H1 (cell line): Measurements from ENCODE around the gene CNTN5. TPM values are rescaled to one million over a fixed set of nuclear protein-coding genes. Genes with fewer than 3 reads are reported as not detected.

Experiments
- CTCF ChIA-PET: fragments of 300-600 bp; sonication (Branson Sonifier 250); formaldehyde crosslinking; loops from one replicate; lab custom pipeline; 2021; ENCODE audit not compliant: partially characterized antibody; lab: Charles Lee
- POLR2A ChIA-PET: fragments of 300-600 bp; sonication (Branson Sonifier 250); formaldehyde crosslinking; loops from one replicate; lab custom pipeline; 2021; ENCODE audit warnings: inconsistent platforms; ENCODE audit not compliant: partially characterized antibody; lab: Charles Lee
- DNase-seq, 2 experiments: peaks; one replicate each; pipeline versions ENCODE4 v3.0.0 to v3.0.0-alpha.2; 2010 to 2022; ENCODE audit warnings: low spot score in 2 of 2, low read depth in 1 of 2, mixed read lengths in 1 of 2
- FAIRE-seq: peaks from 2 replicates; lab custom pipeline; 2011; peaks lifted over from hg19 to GRCh38; lab: Jason Lieb, UNC
- H2AFZ ChIP-seq: 2 replicates; pipeline ENCODE4 v1.8.1; 2012; ENCODE audit warnings: low read length, inconsistent platforms
- H2AK5ac ChIP-seq: 2 replicates; pipeline ENCODE4 v1.6.1; 2013; ENCODE audit warnings: low read depth, low read length
- H2BK120ac ChIP-seq: replicated peaks from 2 replicates; pipeline ENCODE3; 2013; ENCODE audit warnings: low read depth, low read length, inconsistent platforms
- H2BK12ac ChIP-seq: 2 replicates; pipeline ENCODE4 v1.6.1; 2013; ENCODE audit warnings: low read depth, low read length
- H2BK15ac ChIP-seq: 2 replicates; pipeline ENCODE4 v1.6.1; 2013; ENCODE audit warnings: low read length
- H2BK20ac ChIP-seq: 2 replicates; pipeline ENCODE4 v1.6.1; 2013; ENCODE audit warnings: low read length
- H2BK5ac ChIP-seq: 2 replicates; pipeline ENCODE4 v1.6.1; 2013; ENCODE audit warnings: low read depth, low read length
- H3K14ac ChIP-seq: 2 replicates; pipeline ENCODE4 v1.6.1; 2013; ENCODE audit warnings: inconsistent platforms; ENCODE audit not compliant: insufficient read length
- H3K18ac ChIP-seq: 2 replicates; pipeline ENCODE4 v1.6.1; 2013; ENCODE audit warnings: low read length; ENCODE audit errors: extremely low read depth
- H3K23ac ChIP-seq: 2 replicates; pipeline ENCODE4 v1.6.1; 2013; ENCODE audit warnings: inconsistent platforms; ENCODE audit not compliant: insufficient read length
- H3K23me2 ChIP-seq: 2 replicates; pipeline ENCODE4 v1.6.1; 2013; ENCODE audit warnings: low read depth, low read length
- H3K27ac ChIP-seq: 2 replicates; pipeline ENCODE4 v1.6.1; 2011; ENCODE audit warnings: low read depth, low read length, inconsistent platforms
- H3K27me3 ChIP-seq, 4 experiments: replicated peaks in 1 of 4; 1 replicate in 1 of 4; 2 replicates in 3 of 4; pipeline versions ENCODE4 v1.6.1 to v1.8.1; 2011 to 2013; ENCODE audit warnings: low read length in 3 of 4, mild to moderate bottlenecking in 3 of 4, inconsistent platforms in 2 of 4, mixed read lengths in 2 of 4, moderate library complexity in 1 of 4; ENCODE audit not compliant: control insufficient read depth in 3 of 4, insufficient read depth in 3 of 4; ENCODE audit errors: extremely low read depth in 1 of 4
- H3K36me3 ChIP-seq, 4 experiments: 2 replicates each; pipeline versions ENCODE4 v1.6.1 to v1.8.1; 2011 to 2013; ENCODE audit warnings: mild to moderate bottlenecking in 4 of 4, low read length in 3 of 4, moderate library complexity in 2 of 4, control low read depth in 1 of 4, inconsistent platforms in 1 of 4; ENCODE audit not compliant: insufficient read depth in 4 of 4, control insufficient read depth in 2 of 4
- H3K4ac ChIP-seq: replicated peaks from 2 replicates; pipeline ENCODE3; 2013; ENCODE audit warnings: low read length, low read depth, mixed read lengths, inconsistent platforms; ENCODE audit not compliant: insufficient read length
- H3K4me1 ChIP-seq, 4 experiments: replicated peaks in 1 of 4; 1 replicate in 1 of 4; 2 replicates in 3 of 4; pipeline versions ENCODE4 v1.6.1 to v1.8.1; 2011 to 2013; ENCODE audit warnings: low read length in 3 of 4, inconsistent platforms in 2 of 4, mixed read lengths in 1 of 4; ENCODE audit not compliant: insufficient read depth in 4 of 4, control insufficient read depth in 3 of 4
- H3K4me2 ChIP-seq, 2 experiments: 2 replicates each; pipeline versions ENCODE4 v1.6.1 to v1.8.1; 2011 to 2013; ENCODE audit warnings: low read depth in 2 of 2, low read length in 2 of 2, control low read depth in 1 of 2, inconsistent platforms in 1 of 2, mild to moderate bottlenecking in 1 of 2; ENCODE audit not compliant: insufficient read depth in 1 of 2
- H3K4me3 ChIP-seq, 4 experiments: fragments of 200-600, 300-600 bp in 1 of 4; sonication (generic), shearing (Covaris generic), sonication (Bioruptor Twin) in 1 of 4; 2 replicates each; pipeline versions ENCODE4 v1.5.1 to v1.8.1; 2011 to 2016; ENCODE audit warnings: low read length in 4 of 4, low read depth in 3 of 4, control low read depth in 2 of 4, inconsistent platforms in 2 of 4, mild to moderate bottlenecking in 2 of 4, mixed read lengths in 1 of 4, moderate library complexity in 1 of 4; ENCODE audit not compliant: insufficient read depth in 2 of 4; ENCODE audit errors: extremely low read depth in 1 of 4
- H3K56ac ChIP-seq: replicated peaks from 2 replicates; pipeline ENCODE3; 2013; ENCODE audit warnings: low read depth, mild to moderate bottlenecking, mixed read lengths, low read length, inconsistent platforms; ENCODE audit not compliant: insufficient read length
- H3K79me1 ChIP-seq: 2 replicates; pipeline ENCODE4 v1.6.1; 2013; ENCODE audit warnings: low read depth, low read length, control low read depth
- H3K79me2 ChIP-seq, 2 experiments: 2 replicates each; pipeline versions ENCODE4 v1.6.1 to v1.8.1; 2012 to 2013; ENCODE audit warnings: low read length in 2 of 2, mild to moderate bottlenecking in 2 of 2, inconsistent platforms in 1 of 2; ENCODE audit not compliant: insufficient read depth in 2 of 2, control insufficient read depth in 1 of 2
- H3K9ac ChIP-seq, 4 experiments: replicated peaks in 1 of 4; 1 replicate in 1 of 4; 2 replicates in 3 of 4; pipeline versions ENCODE4 v1.6.1 to v1.8.1; 2011 to 2013; ENCODE audit warnings: low read depth in 3 of 4, low read length in 3 of 4, control low read depth in 2 of 4, mild to moderate bottlenecking in 2 of 4, moderate library complexity in 2 of 4, inconsistent platforms in 1 of 4; ENCODE audit errors: extremely low read depth in 1 of 4
- H3K9me3 ChIP-seq, 2 experiments: 2 replicates each; pipeline versions ENCODE4 v1.6.1 to v1.8.1; 2012 to 2013; ENCODE audit warnings: mild to moderate bottlenecking in 2 of 2, moderate library complexity in 2 of 2, control low read depth in 1 of 2, inconsistent platforms in 1 of 2, low read depth in 1 of 2, low read length in 1 of 2, mixed read lengths in 1 of 2; ENCODE audit not compliant: insufficient read depth in 2 of 2
- H4K20me1 ChIP-seq, 2 experiments: replicated peaks in 1 of 2; 2 replicates each; pipeline versions ENCODE3 to v1.8.1; 2011 to 2013; ENCODE audit warnings: inconsistent platforms in 2 of 2, low read length in 2 of 2, mild to moderate bottlenecking in 1 of 2; ENCODE audit not compliant: insufficient read depth in 2 of 2, control insufficient read depth in 1 of 2
- H4K5ac ChIP-seq: 2 replicates; pipeline ENCODE4 v1.6.1; 2013; ENCODE audit warnings: low read length, low read depth, mixed read lengths, inconsistent platforms; ENCODE audit not compliant: insufficient read length
- H4K8ac ChIP-seq: 2 replicates; pipeline ENCODE4 v1.8.0; 2013; ENCODE audit warnings: mild to moderate bottlenecking, moderate library complexity, low read length, inconsistent platforms; ENCODE audit not compliant: insufficient read depth; ENCODE audit errors: extremely low read depth
- H4K91ac ChIP-seq: replicated peaks from 2 replicates; pipeline ENCODE3; 2013; ENCODE audit warnings: low read length, mixed read lengths, inconsistent platforms; ENCODE audit not compliant: insufficient read length
- ATF3 ChIP-seq: IDR thresholded peaks from 2 replicates; pipeline ENCODE4 v1.6.1; 2011; ENCODE audit warnings: low read depth, mild to moderate bottlenecking, low read length; ENCODE audit not compliant: insufficient read depth
- CREB1 ChIP-seq: IDR thresholded peaks from 2 replicates; pipeline ENCODE4 v1.6.1; 2012; ENCODE audit warnings: inconsistent platforms
- CTBP2 ChIP-seq: IDR thresholded peaks from 2 replicates; pipeline ENCODE4 v1.7.0; 2011; ENCODE audit warnings: borderline replicate concordance, mild to moderate bottlenecking, moderate library complexity, mixed read lengths, low read length; ENCODE audit not compliant: insufficient read depth, insufficient read length
- EP300 ChIP-seq, 2 experiments: IDR thresholded peaks; 1 replicate in 1 of 2; 2 replicates in 1 of 2; pipeline ENCODE4 v1.6.1; 2011 to 2012; ENCODE audit warnings: low read depth in 2 of 2, low read length in 2 of 2, mild to moderate bottlenecking in 2 of 2, borderline replicate concordance in 1 of 2, inconsistent platforms in 1 of 2, moderate library complexity in 1 of 2
- GTF2F1 ChIP-seq: IDR thresholded peaks from 2 replicates; pipeline ENCODE4 v1.6.1; 2012; ENCODE audit warnings: low read depth, low read length, improper control_type of control experiment, borderline replicate concordance
- NRF1 ChIP-seq: IDR thresholded peaks from 2 replicates; pipeline ENCODE4 v1.6.1; 2011; ENCODE audit warnings: mild to moderate bottlenecking, low read depth, low read length, improper control_type of control experiment
- SIN3A ChIP-seq, 2 experiments: IDR thresholded peaks in 1 of 2; conservative IDR thresholded peaks in 1 of 2; 2 replicates each; pipeline ENCODE4 v1.6.1; 2011 to 2012; ENCODE audit warnings: low read length in 2 of 2, improper control_type of control experiment in 1 of 2, low read depth in 1 of 2, mild to moderate bottlenecking in 1 of 2
- TBP ChIP-seq: IDR thresholded peaks from 2 replicates; pipeline ENCODE4 v1.6.1; 2011; ENCODE audit warnings: low read depth, low read length, improper control_type of control experiment
- polyA plus RNA-seq, 7 experiments: library from polyadenylated mRNA; depleted of rRNA in 3 of 7; stranded (reverse) in 5 of 7; unstranded in 2 of 7; fragments of >200 nt in 5 of 7; fragments of 200-250 nt in 2 of 7; gene quantifications; 1 replicate in 5 of 7; 2 replicates in 1 of 7; 4 replicates in 1 of 7; pipeline versions ENCODE4 v1.2.1 to v1.2.3, GENCODE V29; 2011 to 2013; ENCODE audit warnings: missing spikeins in 2 of 7, mixed read lengths in 2 of 7
- total RNA-seq: library from RNA; stranded (reverse); fragmentation: NEBNext Ultra II Directional; extraction: Animal tissue kit (Norgen Biotek cat#: 25700); gene quantifications from 2 replicates; pipeline ENCODE4 v1.2.1, GENCODE V29; 2021

Gene CNTN5
- total and polyA plus RNA-seq, 2 of the 8 experiments (the other 6 are each of a cell fraction or from before 2014, with no cell fraction given) = not detected

- FAIRE-seq = no peak
- H3K27me3 ChIP-seq = no peaks in the 10 kb centered on the region
- no peak overlapping the region for H4K91ac ChIP-seq
- H2BK12ac ChIP-seq = no peak overlapping the region
- ChIA-PET CTCF (interaction anchor here (0.5 kb wide), 1 partner anchor 38 kb away, joined by 3 read pairs; no protein-coding TSS in a partner anchor), POLR2A (no interaction called here)
- H3K4me1 ChIP-seq = no peaks in the 10 kb centered on the region
- H3K9me3 ChIP-seq = peaks cover 0 to 3% of the 10 kb centered on the region in 2 experiments; a peak in 1 of 4 replicates
- H3K56ac ChIP-seq = no peak overlapping the region
- no peak overlapping the region for H3K4me2 ChIP-seq
- TF ChIP-seq CREB1 = no peak
- TF ChIP-seq GTF2F1 = no peak
- TF ChIP-seq SIN3A (conservative IDR thresholded peaks at IDR 0.05 in 1 of 2, IDR thresholded peaks at IDR 0.05 in 1 of 2; ENCODE audit: low read depth in 1 of 2, low read length in 2 of 2) = no peak
- TF ChIP-seq EP300 (IDR thresholded peaks at IDR 0.05; ENCODE audit: borderline replicate concordance in 1 of 2, low read depth in 2 of 2, low read length in 2 of 2) = no peak
- no peak for TF ChIP-seq CTBP2
- TF ChIP-seq NRF1 = no peak
- TF ChIP-seq TBP = no peak
- TF ChIP-seq ATF3 = no peak
- TF ChIP-seq, all 59 proteins: peak for 0
- no peak overlapping the region for H2BK20ac ChIP-seq
- no peak overlapping the region for H2AFZ ChIP-seq
- H2BK5ac ChIP-seq = no peak overlapping the region
- no peak overlapping the region for H2AK5ac ChIP-seq
- H3K9ac ChIP-seq = no peak overlapping the region
- no peak overlapping the region for H4K5ac ChIP-seq
- no peak for DNase-seq
- H2BK120ac ChIP-seq = no peak overlapping the region
- H3K4me3 ChIP-seq = no peak overlapping the region
- H3K23ac ChIP-seq = no peak overlapping the region
- no peak overlapping the region for H3K18ac ChIP-seq
- H2BK15ac ChIP-seq = no peak overlapping the region
- no peak overlapping the region for H3K14ac ChIP-seq
- no peaks in the 10 kb centered on the region for H3K23me2 ChIP-seq
- no peak overlapping the region for H3K4ac ChIP-seq
- H3K79me2 ChIP-seq = no peaks in the 10 kb centered on the region
- no peaks in the 10 kb centered on the region for H3K79me1 ChIP-seq
- no peaks in the 10 kb centered on the region for H3K36me3 ChIP-seq
- no peaks in the 10 kb centered on the region for H4K20me1 ChIP-seq
- no peak overlapping the region for H4K8ac ChIP-seq
- H3K27ac ChIP-seq = no peak overlapping the region
Observed at GRCh38 chr11:99695106-99695505, 674.4 kb downstream of the CNTN5 start.
